KMS-11 (cell line): ENCODE data around the gene MAML3.

Experiments
- H2AFZ ChIP-seq: fragments of 200-600 bp; sonication (generic); 2 replicates; pipeline ENCODE4 v1.6.1; 2016; ENCODE audit warnings: antibody characterized with exemption, mixed run types, low read depth
- H3K27ac ChIP-seq: fragments of 200-600 bp; sonication (generic); 2 replicates; pipeline ENCODE4 v1.6.1; 2016; ENCODE audit warnings: mild to moderate bottlenecking, mixed run types
- H3K27me3 ChIP-seq: fragments of 200-600 bp; sonication (generic); 2 replicates; pipeline ENCODE4 v1.6.1; 2017; ENCODE audit warnings: mild to moderate bottlenecking, low read depth, mixed run types, moderate library complexity; ENCODE audit not compliant: insufficient read depth
- H3K36me3 ChIP-seq: fragments of 200-600 bp; sonication (generic); 2 replicates; pipeline ENCODE4 v1.6.1; 2017; ENCODE audit warnings: mild to moderate bottlenecking, mixed run types; ENCODE audit not compliant: insufficient read depth
- H3K4me1 ChIP-seq: fragments of 200-600 bp; sonication (generic); 2 replicates; pipeline ENCODE4 v1.6.1; 2016; ENCODE audit warnings: mild to moderate bottlenecking, low read depth, mixed run types; ENCODE audit not compliant: poor library complexity, severe bottlenecking
- H3K4me2 ChIP-seq: fragments of 200-600 bp; sonication (generic); 2 replicates; pipeline ENCODE4 v1.7.0; 2016; ENCODE audit warnings: mild to moderate bottlenecking, mixed run types
- H3K4me3 ChIP-seq: fragments of 200-600 bp; sonication (generic); IDR thresholded peaks from 2 replicates; pipeline ENCODE4 v1.6.1; 2017; ENCODE audit warnings: low read depth, low read length, mixed read lengths; ENCODE audit not compliant: insufficient read depth
- H3K79me2 ChIP-seq: fragments of 200-600 bp; sonication (generic); 2 replicates; pipeline ENCODE4 v1.6.1; 2016; ENCODE audit warnings: low read depth, mixed run types; ENCODE audit not compliant: insufficient read depth
- H3K9ac ChIP-seq: fragments of 200-600 bp; sonication (generic); 2 replicates; pipeline ENCODE4 v1.6.1; 2016; ENCODE audit warnings: mild to moderate bottlenecking, mixed run types
- H4K20me1 ChIP-seq: fragments of 200-600 bp; sonication (generic); 2 replicates; pipeline ENCODE4 v1.6.1; 2016; ENCODE audit warnings: mild to moderate bottlenecking, mixed run types; ENCODE audit not compliant: insufficient read depth
- CTCF ChIP-seq: fragments of 200-600 bp; sonication (generic); conservative IDR thresholded peaks from 2 replicates; pipeline ENCODE4 v1.6.1; 2017; ENCODE audit warnings: low read depth, mild to moderate bottlenecking, antibody characterized with exemption, low read length, moderate library complexity, mixed read lengths

Gene MAML3

GRCh38 chr4:139776235-139776634 lies 377.7 kb downstream of the MAML3 start:
- Histone ChIP-seq H3K9ac (no peak overlapping the region), H3K4me3 (no peak overlapping the region), H2AFZ (no peak overlapping the region), H3K27me3 (no peaks in the 10 kb centered on the region), H3K4me1 (no peaks in the 10 kb centered on the region), H3K27ac (no peak overlapping the region), H4K20me1 (no peaks in the 10 kb centered on the region), H3K4me2 (no peak overlapping the region), H3K36me3 (no peaks in the 10 kb centered on the region), H3K79me2 (no peaks in the 10 kb centered on the region)
- TF ChIP-seq CTCF, result no peak

- H3K27ac ChIP-seq, result no peak overlapping the region
- TF ChIP-seq CTCF, result no peak
- no peak overlapping the region for H3K9ac ChIP-seq
- no peak overlapping the region for H3K4me3 ChIP-seq
- H2AFZ ChIP-seq, result no peak overlapping the region
- no peaks in the 10 kb centered on the region for H3K36me3 ChIP-seq
- no peaks in the 10 kb centered on the region for H3K4me1 ChIP-seq
- H3K27me3 ChIP-seq, result no peaks in the 10 kb centered on the region
- no peaks in the 10 kb centered on the region for H3K79me2 ChIP-seq
- H4K20me1 ChIP-seq, result no peaks in the 10 kb centered on the region
- H3K4me2 ChIP-seq, result no peak overlapping the region
Measured at GRCh38 chr4:139774759-139775487, 379.1 kb downstream of the MAML3 start.

GRCh38 chr4:139773560-139774318 lies 380.2 kb downstream of the MAML3 start:
- no peaks in the 10 kb centered on the region for H3K36me3 ChIP-seq
- H3K27ac ChIP-seq, result no peak overlapping the region
- no peaks in the 10 kb centered on the region for H3K27me3 ChIP-seq
- no peak overlapping the region for H3K9ac ChIP-seq
- H3K79me2 ChIP-seq, result no peaks in the 10 kb centered on the region
- no peak for TF ChIP-seq CTCF
- H3K4me2 ChIP-seq, result no peak overlapping the region
- no peak overlapping the region for H3K4me3 ChIP-seq
- no peaks in the 10 kb centered on the region for H3K4me1 ChIP-seq
- no peaks in the 10 kb centered on the region for H4K20me1 ChIP-seq
- no peak overlapping the region for H2AFZ ChIP-seq

GRCh38 chr4:139770361-139770760 lies 383.6 kb downstream of the MAML3 start:
- Histone ChIP-seq H3K9ac (no peak overlapping the region), H3K4me3 (no peak overlapping the region), H4K20me1 (no peaks in the 10 kb centered on the region), H3K36me3 (no peaks in the 10 kb centered on the region), H2AFZ (no peak overlapping the region), H3K27ac (no peak overlapping the region), H3K4me1 (peaks cover 20% of the 10 kb centered on the region), H3K79me2 (no peaks in the 10 kb centered on the region), H3K27me3 (no peaks in the 10 kb centered on the region), H3K4me2 (no peak overlapping the region)
- no peak for TF ChIP-seq CTCF
